ENCODE measurements around the gene ABLIM3.

ABLIM3 gene

DNA sequence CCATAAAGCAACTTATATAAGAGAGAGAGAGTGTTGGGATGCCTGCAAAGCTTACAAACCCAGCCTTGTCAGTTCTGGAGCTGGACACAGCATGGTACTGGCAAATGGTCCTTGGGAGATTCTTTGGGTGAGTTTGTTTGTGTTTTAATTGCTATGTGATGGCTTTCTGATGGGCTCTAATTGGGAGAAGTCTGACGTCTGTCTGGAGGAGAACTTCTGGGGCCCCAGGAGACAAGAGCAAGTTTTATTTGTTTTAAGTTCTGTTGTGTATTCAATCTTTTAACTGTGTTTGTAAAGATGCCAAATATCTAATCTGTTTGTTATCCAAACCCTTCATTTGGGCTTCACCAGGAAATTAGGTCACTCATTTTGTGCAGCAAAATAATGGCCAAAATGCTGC is 80.0 kb downstream of the ABLIM3 start:
- no peak for DNase-seq

DNA sequence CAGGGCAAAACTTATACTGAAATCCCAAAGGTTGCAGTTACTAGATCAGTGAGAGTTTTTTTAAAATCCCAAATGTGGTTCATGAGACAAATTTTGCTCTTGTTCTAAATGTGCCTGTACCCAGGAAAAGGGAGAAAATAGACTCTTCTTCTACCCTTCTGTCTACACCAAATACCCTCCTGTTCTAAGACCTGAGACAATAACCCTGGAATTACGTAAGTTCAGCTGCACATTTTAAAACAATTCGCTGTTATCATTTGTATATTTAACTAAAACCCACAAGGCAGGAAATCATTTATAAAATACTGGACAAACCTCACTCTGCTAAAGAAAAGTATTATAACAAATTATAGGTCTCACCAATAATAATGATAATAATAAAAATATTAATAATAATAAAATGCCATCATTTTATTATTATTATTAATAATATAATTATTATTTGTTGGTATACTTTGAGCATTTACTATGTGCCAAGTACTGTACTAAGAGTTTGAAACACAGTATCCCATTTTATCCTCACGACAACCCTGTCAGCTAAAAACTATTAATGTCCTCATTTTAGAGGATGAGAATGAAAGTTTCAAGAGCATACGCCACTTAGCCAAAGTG is 80.5 kb downstream of the ABLIM3 start:
- no peak for DNase-seq

DNA sequence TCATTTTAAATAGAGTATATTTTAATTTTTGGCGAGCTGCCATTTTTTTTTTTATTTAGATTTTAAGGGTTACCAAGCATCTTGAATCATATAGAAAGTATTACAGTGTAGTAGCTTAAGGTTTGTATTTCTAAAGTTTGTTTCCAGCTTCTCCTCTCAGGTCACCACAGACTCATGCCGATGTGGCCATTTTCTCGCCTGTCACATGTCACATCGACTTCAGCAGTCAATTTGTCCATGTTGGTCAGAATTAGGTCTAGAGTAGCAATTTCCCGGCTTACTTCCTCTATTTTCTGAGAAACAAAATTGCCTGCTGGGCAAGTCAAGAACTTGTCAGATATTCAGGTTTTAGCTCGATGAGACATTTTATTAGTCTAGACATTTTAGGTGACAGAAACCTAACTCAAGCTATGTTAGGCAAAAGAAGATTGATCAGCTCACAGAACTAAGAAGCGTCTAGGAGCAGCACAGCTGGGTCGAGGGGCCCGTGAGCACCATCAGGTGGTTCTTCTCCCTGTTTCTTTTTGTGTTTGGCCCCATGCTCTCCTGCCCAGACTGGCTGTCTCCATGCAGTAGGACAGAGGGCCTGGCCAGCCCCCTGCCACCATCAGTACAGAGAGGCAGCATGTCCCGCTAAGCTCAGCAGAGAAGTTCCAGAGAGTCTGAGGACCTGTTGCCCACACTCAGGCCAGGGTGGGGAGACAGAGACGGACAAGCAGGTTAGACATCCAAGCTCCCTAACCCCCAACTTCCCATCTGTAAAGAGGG is 82.0 kb downstream of the ABLIM3 start:
- DNase-seq, result no peak

DNA sequence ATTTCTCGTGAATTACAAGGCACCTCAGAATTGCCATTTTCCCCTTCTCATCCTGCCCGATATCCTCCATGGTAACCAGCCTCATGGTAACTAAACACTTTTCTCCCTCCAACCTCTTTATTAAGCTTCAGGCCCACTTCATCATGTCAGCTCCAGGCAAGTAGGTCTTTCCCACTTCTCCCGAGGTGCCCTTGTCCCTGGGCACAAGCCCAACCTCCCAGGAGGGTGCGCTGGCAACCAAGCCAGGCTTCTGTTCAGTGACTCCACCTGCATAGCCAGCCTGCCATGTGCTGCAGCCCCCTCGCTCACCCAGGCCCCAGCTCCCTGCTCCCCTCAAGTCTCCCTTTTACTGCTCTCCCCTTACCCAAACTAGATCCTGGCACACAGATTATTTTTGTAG is 83.0 kb downstream of the ABLIM3 start:
- no peak for DNase-seq

DNA sequence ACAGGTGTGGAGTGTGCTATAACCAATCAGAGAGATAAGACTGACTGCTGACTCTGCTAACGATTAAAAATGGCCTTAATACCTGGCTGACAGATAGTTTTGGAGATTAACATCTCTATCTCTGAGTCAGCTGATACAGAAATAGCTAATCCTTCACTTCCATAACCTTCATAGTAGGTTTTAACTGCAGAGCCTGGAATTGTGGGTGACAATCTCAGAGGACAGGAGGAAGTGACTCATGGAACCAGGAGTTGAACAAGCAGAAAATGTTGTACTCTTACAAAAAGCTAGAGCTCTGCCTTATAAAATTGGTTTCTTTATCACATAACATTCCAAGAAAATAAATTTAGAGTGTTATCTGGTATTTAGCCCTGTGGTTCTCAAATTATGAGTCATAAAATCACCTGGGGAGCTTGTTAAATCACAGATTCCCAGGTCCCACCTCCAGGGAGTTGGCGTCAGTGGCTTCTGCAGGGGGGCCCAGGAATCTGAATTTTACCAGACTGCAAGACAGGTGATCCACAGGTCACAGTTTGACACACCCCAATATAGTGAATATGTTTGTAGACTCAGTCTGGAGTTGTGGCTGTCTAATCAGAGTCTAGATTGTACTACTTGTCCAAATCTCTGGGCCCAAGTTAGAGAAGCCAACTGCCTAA is 86.0 kb downstream of the ABLIM3 start:
- DNase-seq, result no peak

DNA sequence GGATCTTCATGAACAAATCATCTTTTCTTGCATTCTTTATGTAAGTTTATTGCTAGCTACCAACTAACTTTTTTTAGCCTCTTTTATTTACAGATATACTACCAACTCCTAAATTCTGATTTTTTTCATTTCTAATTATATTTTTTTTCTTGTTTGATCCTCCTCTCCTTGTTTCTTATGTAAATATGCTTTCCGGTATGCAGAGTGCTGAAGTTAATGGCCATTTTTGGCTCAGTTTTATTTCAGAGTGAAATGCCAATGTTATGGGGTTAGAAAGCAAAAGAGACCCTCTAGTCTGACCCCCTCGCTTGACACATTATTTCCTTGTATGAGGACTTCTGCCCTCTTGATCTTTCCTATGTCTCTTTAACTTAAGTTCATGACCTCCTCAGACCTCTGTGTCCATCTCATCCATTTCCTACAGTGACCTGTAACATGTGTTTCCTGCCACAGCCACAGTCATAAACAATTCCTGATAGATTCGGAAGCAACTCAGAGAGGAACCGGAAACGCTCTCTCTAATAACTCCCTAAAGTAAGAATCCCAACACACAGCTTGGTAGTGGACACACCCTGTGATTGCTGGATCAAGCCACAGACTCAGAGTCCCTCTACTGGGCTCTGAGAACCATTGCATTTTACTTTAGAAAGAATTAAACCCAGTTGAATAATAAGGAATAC is 87.5 kb downstream of the ABLIM3 start:
- DNase-seq, result no peak

DNA sequence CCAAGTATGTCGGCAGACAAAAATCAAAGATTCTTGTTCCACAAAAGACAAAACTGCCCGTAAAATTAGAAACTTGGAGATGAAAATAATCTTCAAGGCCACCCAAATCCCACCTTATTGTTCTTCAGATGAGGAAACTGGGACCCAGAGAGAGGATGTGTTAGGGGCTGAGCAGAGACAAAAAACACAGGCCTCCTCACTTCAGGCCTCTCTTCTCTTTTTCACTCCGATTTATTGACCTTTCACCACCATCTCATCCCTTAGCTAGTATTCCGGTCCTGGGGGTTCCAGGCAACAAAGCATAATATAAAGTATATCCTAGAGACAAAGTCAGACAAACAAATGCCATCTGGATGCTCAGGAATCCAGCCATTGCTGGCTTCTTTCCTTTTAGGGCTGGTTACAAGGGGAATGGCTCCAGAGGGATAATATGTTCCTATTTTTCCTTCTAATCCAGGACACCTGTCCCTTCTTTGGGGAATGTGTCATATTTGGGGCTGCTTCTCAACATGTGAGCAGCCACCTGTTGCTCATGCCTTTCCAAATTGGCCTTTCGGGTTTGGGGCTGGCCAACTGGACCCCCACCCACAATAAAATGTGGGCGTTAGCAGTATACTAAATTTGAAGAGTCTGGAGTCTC is 88.1 kb downstream of the ABLIM3 start:
- no peak for DNase-seq

DNA sequence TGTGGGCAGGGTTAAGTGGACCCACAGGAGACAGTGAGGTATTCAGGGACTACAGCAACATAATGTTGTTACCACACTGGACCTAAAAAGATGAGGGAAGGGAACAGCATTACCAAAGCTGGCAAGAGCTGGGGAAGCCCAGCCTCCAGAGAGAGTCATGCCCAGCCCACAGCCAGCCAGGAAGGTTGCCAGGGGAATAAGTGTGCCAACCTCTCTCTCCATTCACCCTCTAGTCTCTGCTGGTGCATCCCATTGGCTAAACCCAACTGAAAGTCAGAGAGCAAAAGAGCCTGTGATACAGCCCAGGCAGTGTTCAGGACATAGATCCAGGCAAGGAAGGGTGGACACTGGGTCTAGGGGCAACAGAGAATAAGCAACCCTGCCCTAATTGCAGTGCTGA is 94.5 kb downstream of the ABLIM3 start:
- no peak for DNase-seq

DNA sequence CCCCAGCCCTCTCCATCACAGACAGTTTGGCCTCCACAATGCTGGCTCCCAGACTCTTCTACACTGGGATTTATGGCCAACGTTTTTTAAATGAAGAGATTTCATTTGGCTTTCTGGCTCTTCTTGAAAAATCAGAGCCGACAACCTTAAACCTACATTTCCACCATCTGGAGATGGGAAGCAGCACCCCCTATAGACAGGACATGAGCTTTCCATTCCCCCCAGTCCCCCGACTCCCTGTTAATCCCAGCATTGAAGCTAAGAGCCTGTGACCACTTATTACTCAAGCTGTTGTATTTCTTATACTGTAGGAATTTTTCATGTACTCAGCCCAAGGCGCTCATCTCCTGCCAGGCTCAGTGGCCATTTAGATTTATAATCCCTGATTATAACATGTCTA is 96.4 kb downstream of the ABLIM3 start:
- no peak for DNase-seq

DNA sequence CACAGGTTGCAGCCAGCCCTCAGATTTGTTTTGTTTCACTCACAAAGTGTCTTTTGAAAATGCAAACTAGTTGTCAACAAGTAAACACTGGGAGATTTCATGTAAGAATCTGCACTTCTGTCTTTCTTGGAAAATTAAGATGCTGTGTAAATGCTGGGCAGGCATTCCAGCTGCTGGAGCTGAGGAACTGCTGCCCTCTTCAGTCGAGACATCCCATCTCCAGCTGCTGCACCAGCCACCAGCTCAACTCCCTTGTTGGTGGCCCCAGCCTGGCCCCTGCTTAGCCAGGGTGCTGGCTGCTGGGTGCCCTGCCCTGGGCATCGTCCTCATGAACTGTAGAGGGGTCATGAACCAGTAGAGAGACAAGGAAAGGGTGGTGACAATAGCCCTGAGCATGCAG is 97.2 kb downstream of the ABLIM3 start:
- no peak for DNase-seq

DNA sequence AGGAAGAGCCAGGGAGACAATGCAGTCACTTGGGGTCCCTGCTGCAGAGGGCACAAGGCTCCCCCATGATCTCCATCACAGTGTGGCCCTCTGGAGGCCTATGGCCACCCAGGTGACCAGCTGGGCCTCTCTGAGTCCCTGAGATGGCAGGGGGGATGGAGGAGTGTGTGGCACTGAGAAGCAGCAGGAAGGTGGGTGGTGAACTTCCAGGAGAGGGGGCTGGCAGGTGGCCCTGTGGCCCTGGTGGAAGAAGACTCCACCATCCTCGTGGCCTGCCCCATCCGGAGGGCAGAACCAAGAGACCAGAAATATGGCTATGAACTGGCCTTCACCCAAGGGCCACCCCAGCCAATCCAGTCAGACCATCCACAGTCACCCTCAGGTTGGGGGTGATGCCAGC is 98.6 kb downstream of the ABLIM3 start:
- peak in 1 of 2 experiments; percentile 4 for DNase-seq

DNA sequence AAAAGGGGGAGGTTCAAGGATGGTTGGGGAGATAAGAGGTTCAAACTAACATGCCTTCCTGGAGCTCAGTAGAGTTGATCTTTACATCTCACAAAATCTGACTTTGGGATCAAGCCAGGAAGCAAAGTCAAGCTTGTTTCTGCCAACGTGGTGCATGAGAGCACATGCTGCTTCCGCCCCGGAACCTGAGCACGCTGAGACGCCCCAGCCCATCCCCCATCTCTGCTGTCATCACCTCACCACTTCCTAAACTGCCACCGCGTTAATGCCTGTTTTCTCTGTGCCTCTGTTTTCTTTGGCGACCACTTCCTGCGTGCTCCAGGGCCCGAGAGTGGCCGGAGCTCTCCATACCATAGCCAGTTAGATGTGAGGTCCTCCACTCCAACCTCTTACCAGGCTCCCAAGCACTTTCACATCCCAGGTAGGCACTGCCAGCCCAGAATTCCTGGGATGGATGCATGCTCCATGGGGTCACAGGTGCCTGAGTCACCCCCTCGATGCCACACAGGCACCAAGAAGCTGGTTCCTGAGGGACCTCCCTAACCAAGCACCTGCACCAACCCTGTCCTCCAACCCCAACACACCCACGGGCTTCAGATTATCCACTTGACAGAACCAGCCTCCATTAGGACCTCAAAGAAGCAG is 99.2 kb downstream of the ABLIM3 start:
- peak; percentile 79 to 84 for DNase-seq

DNA sequence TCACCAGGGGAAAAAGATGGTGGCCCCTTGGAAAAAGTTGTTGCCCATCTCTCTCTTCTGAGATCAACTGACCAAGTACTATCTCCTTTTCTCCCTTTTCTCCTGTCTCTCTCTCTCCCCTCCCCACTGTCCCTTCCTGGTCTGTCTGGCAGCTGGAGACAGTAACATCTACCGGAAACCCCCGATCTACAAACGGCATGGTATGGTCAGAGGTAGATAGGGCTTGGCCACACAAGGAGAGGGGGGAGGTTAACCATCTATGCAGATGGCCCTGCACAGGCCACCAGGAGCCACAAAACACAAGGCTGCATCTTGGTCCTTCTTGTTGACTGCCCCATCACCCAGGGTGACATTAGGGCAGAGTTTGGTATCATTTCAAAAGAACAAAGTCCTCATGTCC is 101.0 kb downstream of the ABLIM3 start:
- no peak for DNase-seq

DNA sequence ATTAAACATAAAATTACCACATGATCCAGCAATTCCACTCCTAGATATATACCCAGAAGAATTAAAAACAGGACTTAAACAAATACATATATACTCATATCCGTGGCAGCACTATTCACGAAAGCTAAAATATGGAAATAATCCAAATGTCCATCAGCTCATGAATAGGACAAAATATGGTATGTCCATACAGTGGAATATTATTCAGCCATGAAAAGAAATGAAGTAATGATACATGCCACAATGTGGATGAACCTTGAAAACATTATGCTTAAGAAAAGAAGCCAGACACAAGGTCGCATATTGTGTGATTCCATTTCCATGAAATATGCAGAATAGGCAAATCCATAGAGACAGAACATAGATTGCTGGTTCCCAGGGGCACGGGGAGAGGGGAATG is 105.6 kb downstream of the ABLIM3 start:
- no peak for DNase-seq

DNA sequence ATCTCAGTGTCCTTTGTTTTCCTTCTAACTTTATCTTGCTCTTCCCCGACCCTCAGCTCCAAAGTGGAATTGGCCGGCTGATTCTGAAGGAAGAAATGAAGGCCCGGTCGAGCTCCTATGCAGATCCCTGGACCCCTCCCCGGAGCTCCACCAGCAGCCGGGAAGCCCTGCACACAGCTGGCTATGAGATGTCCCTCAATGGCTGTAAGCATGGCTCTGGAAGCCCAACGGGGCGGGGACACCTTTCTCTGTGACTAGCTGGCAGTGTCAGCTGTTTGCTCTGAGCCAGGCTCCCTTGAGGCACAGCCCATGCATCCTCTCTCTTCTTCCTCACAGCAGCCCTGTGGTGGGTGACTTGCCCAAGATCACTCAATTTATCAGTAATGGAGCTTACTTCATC is 106.4 kb downstream of the ABLIM3 start:
- DNase-seq, result no peak

DNA sequence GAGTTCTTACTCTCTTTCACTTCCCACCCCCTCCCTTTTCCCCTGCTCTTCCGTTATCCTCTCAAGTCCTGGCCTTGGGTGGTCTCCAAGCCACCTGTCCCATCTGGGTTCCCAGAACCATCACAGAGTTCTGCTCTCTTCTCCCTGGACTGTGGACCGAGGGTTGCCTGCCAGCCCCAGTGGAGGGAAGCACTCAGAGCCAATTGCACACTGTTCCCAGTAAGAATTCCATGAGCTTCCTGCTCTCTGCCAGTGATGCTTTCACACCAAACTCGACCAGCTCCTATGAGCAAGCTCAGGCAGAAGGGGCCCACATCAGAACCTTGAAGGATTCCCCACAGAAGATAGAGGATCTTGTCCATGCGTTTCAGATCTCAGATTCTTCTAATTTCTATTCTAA is 110.3 kb downstream of the ABLIM3 start:
- DNase-seq, result no peak

DNA sequence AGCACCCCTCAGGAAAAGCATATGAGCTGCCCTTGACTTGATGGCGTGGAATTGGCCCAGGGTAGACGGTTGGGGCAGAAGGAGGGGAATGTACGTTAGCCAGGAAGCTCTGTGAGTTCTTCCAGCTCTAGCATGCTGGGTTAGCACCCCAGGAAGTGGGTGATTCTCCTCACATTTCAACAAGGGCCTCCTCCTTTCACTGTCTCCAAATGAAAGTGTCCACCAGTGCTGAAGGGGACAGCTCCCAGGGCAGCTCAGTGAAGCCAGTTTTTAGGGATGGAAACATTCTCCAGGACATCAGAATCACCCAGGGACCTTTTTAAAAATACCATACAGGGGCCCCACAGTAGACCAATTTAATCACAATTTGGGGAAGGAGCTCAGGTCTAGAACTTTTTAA is 113.2 kb downstream of the ABLIM3 start:
- no peak for DNase-seq

DNA sequence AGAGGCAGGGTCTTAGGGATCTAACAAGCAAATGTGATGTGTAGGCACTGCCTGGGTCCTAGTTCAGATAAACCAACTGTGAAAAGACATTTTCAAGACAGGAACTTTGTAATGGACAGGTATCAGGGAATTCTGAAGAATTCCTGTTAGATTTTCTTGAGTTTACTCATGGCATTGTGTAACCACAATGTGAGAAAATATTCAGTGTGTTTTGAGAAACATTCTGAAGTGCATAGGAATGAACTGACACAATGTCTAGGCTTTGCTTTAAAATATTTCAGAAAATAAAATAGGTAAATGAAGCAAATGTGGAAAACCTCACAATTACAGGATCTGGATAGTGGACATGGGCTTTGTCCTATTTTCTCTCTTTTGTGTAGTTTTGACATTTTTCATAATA is 115.2 kb downstream of the ABLIM3 start:
- no peak for DNase-seq

DNA sequence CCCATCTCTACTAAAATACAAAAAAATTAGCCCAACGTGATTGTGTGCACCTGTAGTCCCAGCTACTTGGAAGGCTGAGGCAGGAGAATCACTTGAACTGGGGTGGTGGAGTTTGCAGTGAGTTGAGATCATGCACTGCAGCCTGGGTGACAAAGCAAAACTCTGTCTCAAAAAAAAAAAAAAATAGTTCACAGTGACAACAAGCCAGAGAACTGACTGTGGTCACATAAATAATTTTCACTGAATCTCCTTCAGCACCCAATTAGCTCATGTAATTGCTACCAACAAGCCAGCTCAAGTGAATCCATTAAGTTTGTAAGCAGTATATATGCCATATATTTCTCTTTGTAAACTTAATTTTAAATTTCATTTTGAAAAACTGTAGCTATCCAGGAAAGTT is 115.8 kb downstream of the ABLIM3 start:
- DNase-seq, result no peak

DNA sequence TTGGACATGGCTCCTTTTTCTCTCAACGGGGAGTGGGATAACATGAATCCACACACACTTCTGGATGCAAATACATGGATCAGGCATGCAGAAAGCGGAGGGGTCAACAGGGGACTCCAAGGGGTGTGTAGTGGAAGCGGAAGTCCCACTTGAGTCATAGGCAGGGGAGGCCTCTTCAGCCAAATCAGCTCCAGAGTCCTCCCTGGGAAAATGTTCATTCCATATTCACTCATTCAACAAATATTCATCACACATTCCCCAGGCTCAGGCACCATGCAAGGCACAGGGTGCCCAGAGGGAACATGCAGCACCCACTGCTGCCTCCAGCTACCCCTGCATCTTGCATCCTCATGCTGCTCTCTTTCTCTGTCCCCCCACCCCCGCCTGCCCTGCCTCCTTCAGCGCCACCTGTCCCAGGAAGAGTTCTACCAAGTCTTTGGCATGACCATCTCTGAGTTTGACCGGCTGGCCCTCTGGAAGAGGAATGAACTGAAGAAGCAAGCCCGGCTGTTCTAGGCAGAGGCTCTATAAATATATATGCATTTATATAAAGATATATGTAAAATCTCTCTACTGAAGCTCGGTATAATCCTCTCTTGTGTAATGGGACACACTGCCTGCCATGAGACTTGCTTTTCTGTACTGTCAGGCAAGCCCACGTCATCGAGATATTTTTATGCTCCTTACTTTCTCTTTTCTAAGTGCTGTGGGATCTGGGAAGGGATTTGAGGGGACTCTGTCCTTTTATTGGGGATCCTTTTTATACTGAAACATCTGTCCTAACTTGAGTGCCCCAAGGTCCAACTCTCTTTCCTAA is 116.8 kb downstream of the ABLIM3 start:
- DNase-seq, result no peak

DNA sequence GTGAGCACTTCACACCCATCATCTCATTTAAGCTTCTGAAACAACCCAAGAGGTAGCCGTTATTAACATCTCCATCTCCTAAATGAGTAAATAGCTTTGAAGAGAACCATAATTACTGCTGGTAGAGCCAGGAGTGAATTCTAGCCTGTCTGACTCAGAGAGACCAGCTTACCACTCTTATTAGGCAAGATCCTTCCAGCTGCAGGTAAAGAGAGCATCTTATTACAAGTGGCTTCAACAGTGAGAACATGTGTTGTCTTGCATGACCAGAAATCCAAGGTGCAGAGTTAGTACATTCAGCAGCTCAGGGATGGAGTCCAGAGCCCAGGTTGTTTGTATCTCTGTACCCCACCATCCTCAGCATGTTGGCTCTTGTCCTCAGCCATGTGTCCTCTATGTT is 119.5 kb downstream of the ABLIM3 start:
- no peak for DNase-seq

DNA sequence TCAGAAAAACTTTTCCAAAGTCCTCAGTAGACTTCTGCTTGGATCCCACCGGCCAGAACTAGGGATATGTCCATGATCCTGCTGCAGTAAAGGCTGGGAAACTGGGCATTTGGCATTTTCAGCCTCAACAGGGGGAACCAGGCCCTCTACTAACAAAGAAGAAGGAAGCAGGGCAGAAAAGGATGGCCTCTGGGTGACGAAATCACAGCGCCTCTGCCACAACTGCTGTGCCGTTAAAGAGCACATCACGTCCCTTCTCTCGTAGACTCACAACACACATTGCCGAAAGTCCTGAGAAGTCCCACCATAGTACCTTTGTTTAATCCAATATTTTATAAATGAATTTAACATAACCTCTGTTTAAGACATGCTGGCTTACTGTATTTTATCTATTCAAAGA is 120.0 kb downstream of the ABLIM3 start:
- no peak for DNase-seq
